HPDE6-E6E7 (cell line): ENCODE results near the gene ADGRD2.
A peak's percentile ranks its signal among the peaks of the same experiment; 100 is the strongest.

ENCODE experiments used
- DNase-seq: peaks from one replicate; pipeline ENCODE4 v3.0.0; 2011; ENCODE audit warnings: missing footprints; ENCODE audit errors: extremely low spot score

ADGRD2 gene

GRCh38 chr9:124478354-124478753, 28.1 kb downstream of the ADGRD2 start:
- no peak for DNase-seq

- no peak for DNase-seq
These were observed 29.1 kb downstream of the ADGRD2 start for GRCh38 chr9:124479371-124479770.

DNA sequence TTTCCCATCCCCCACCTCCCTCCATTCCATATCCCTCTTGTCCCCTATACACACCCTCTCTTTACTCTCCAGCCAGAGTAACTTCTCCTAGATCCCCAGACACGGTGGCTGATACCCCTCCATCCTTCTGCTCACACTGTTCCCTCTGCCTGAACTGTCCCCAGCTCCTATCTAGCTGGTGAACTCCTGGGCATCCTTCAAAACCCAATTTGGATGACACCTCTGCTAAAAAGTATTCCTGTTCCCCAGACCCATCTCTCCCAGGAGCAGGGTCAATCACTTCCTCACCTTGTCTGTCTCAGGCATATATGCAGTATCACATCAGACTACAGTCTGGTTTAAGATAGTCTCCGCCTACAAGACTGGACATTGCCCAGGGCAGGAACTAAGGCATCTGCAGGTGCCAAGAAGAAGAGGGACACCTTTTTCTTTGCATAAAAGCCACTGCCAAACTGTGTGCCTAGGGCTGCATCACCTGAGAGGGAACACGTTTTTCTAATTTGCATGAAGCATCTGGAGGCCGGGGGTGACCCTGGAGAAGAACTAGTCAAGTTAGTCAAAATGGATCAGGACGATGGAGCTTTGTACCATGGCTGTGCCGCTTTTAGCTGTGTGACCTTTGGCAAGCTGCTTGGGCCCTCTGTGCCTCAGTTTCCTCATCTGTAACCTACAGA, 29.8 kb downstream of the ADGRD2 start:
- DNase-seq: no peak

DNA sequence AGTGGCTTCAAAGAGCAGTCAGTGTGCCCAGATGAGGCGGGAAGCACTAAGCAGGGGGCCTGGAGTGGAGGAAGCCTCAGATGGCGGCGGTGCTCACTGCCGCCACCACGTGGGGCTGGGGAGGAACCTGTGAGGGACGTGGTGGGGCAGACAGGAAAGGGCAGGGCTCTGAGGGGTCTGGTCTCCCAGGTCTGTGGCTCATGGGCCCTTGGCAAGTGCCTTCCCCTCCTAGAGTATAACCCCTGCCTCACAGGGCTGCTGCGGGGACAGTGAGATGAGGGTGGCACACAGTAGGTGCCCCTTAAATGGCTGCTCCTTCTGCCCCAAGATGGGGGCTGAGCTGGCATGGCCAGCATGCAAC, 30.4 kb downstream of the ADGRD2 start:
- peak; percentile 56 for DNase-seq

GRCh38 chr9:124481115-124481514, 30.9 kb downstream of the ADGRD2 start:
- no peak for DNase-seq

GRCh38 chr9:124482431-124483031, 32.3 kb downstream of the ADGRD2 start:
- peak; percentile 36 for DNase-seq

GRCh38 chr9:124483481-124483880, 33.2 kb downstream of the ADGRD2 start:
- DNase-seq: no peak

DNA sequence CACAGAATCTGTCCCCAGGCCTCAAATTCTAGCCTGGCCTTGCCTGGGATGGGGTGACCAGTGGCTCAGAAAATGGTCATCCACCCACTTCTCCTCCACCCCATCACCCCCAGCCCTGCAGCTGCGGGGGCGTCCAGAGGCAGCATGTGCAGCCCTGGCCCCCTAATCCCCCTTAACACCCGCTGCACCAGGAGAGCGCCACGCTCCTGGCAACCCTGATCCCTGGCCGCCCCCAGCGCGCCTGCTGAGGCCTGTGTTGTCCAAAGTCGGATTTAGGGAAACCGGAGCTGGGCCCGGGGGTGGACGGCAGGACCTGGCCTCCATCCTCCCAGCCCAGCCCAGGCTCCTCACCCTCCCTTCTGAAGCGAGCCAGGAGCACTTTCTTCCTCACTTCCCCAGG, 35.0 kb downstream of the ADGRD2 start:
- no peak for DNase-seq

- DNase-seq: no peak
These were observed 35.7 kb downstream of the ADGRD2 start for GRCh38 chr9:124485936-124486335.

DNA sequence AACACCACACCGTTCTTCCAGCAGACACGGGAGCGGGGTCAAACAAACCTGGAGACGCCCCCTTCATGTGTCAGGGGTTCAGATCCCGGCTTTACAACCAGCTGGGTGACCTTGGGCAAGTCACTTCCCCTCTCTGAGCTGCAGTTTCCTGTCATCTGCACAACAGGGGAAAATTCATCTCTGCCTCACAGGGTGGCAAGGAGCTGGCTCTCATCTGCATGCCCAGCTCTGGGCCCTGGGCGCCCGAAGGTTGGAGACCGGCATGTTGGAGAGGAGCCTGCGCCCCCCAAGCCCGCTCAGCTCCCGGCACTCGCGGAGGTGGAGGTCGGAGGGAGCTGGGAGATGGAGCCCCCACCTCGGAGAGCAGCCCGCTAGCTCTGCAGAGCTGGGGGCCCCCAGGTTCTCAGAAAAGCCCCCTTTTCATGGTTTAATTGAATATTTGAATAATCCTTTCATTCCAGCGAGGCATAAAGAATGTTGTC, 36.6 kb downstream of the ADGRD2 start:
- DNase-seq: no peak

DNA sequence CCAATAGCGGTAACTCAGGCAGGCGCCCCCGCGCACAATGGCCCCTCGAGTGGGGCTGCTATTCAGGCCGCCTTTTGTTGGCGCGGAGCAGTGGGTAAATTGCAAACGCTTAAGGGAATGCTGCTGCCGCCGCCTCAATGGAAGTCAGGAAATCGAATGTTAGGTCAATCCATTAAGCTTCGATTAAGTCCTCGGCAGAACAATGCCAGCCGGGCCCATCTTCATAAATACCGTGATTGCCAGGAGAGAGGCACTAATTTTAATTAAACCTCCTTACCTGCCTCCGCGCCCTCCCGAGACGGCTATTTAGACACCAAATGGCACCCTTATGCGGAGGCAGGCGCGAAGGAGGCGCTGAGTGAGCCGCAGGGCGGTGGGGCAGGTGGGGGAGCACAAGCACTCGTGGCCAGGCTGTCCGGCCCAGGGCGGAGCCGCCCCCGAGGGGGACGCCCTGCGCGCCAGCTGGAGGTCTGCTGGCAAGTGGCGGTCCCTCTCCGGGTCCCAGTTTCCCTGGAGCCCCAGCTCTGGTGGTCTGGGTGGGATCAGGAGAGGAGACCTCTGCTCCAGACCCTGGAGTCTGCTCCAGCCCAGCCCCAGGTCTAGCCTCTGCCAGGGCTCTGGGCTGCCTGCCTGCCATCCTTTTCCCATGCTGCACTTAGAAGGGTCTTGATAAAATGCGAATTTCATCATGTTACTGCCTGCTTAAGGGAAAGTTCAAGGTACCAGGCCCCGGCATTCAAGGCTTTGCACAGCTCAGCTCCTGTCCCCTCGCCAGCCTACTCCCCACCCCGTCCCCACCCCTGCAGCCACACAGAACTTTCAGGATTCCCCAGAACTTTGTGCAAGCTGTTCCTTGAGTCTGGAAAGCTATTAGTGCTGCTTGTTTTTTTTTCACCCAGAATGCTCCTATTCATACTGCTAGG, 37.3 kb downstream of the ADGRD2 start:
- DNase-seq: no peak

GRCh38 chr9:124488641-124489210, 38.5 kb downstream of the ADGRD2 start:
- DNase-seq: no peak

- no peak for DNase-seq
These were observed 39.0 kb downstream of the ADGRD2 start for GRCh38 chr9:124489222-124489621.

- DNase-seq: no peak
These were observed 39.8 kb downstream of the ADGRD2 start for GRCh38 chr9:124490004-124490403.

GRCh38 chr9:124491049-124491975, 41.1 kb downstream of the ADGRD2 start:
- no peak for DNase-seq

GRCh38 chr9:124492818-124493217, 42.6 kb downstream of the ADGRD2 start:
- DNase-seq: no peak

GRCh38 chr9:124493218-124493617, 43.0 kb downstream of the ADGRD2 start:
- DNase-seq: no peak

DNA sequence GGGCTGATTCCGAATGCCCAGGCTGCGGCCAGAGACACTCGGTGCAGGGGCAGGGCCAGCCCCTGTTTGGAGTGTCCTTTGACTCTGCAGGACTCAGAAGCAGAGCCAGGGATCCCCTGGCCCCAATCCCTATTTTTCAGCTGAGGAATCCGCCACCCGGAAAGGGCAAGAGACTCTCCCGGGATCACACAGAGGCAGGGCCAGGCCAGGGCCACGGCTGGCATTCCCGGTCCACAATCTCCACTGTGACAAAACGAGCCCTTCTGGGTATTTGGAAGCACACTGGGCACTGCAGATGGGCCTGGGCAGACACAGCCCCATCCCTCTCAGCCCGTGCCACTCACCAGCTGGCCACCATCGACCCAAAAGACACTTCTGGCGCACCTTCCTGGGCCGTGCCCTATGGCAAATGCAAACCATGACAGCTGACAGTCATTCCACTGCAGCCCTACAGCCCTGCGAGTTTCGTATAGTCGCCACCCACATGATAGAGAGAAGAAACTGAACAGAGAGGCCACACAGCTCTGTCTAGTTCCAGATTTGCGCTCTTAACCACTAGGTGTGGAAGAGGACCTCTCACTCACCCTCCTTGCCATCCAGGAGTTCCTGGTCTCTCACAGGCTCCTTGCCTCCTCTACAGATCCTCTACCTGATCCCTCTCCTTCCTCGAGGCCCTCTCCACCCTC, 43.7 kb downstream of the ADGRD2 start:
- DNase-seq: no peak

DNA sequence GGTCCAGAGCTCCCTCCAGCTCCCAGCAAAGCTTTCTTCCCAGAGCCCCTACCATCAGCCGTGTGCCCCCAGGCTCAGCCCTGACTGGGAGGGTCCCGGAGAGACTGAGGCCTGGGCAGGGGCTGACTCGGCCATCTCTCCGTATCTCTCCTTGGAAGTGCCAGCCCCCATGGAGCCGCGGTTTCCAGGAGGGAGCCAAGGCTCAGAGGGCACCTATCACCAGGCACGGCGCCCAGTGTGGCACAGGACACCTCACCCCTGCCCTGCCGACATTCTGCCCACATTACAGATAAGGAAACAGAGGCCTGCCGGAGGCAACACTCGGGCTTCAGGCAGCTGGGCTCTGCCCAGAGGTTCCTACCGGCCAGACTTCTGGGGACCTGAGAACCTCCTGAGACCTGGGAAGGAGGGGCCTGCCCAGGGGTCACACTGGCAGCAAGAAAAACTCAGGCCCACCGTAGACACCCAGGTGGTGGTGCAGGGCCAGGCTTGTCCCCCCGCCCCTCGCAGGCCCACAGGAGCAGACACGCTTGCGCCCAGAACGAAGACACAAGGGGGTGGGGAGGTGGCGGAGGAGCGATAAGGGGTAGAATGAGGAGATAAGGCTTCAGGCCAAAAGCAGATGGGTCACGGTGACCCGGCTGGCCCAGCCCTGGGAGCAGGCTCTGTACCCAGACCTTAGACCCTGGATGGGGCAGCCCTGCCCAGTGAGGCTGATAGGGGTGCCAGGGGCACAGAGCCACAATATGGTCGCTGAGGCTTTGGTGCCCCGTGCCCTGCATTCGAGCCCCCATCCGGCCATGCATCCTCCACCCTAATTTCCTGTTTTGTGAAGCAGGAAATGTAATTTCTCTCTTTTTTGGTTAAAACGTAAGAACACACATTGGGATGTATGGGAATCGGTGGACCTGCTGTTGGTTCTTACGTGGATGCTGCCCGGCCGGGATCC, 45.1 kb downstream of the ADGRD2 start:
- no peak for DNase-seq
